NCI-H2029 treated with DMSO at 0.1 percent for 48 hours (cell line): ENCODE data around the gene ZNF541.

Experiments
- DNase-seq: peaks from one replicate; lab custom pipeline; 2025; lab: John Stamatoyannopoulos, UW

The ZNF541 gene

GRCh38 chr19:47573071-47574026 is at the start of gene ZNF541:
Gene ZNF541, minus strand, starts transcription at chr19:47573148. Its CDS starts 17,292 bp downstream, at chr19:47555856.
- no peak for DNase-seq

- DNase-seq, result no peak
Observed at GRCh38 chr19:47619763-47620162, 46.8 kb upstream of the ZNF541 start.

- no peak for DNase-seq
Observed at GRCh38 chr19:47618771-47619170, 45.8 kb upstream of the ZNF541 start.

GRCh38 chr19:47615714-47616113 is 42.8 kb upstream of the ZNF541 start:
- DNase-seq, result no peak

GRCh38 chr19:47615230-47615629 is 42.3 kb upstream of the ZNF541 start:
- DNase-seq, result no peak

GRCh38 chr19:47614559-47614958 is 41.6 kb upstream of the ZNF541 start:
- DNase-seq, result no peak

GRCh38 chr19:47614021-47614295 is 41.0 kb upstream of the ZNF541 start:
- no peak for DNase-seq

- no peak for DNase-seq
Observed at GRCh38 chr19:47613165-47614020, 40.4 kb upstream of the ZNF541 start.

- DNase-seq, result no peak
Observed at GRCh38 chr19:47610902-47611301, 38.0 kb upstream of the ZNF541 start.

GRCh38 chr19:47609906-47610894 is 37.3 kb upstream of the ZNF541 start:
- DNase-seq, result peak; percentile 28

- DNase-seq, result peak; percentile 22
Observed at GRCh38 chr19:47608969-47609905, 36.3 kb upstream of the ZNF541 start, which contains the start of gene BICRA. Gene BICRA, plus strand, starts transcription at chr19:47609134. Its CDS starts 64,441 bp downstream, at chr19:47673575.

- DNase-seq, result peak; percentile 37
Observed at GRCh38 chr19:47608074-47608918, 35.3 kb upstream of the ZNF541 start.

GRCh38 chr19:47607564-47608073 is 34.7 kb upstream of the ZNF541 start:
- no peak for DNase-seq

GRCh38 chr19:47603706-47604565 is 31.0 kb upstream of the ZNF541 start:
- no peak for DNase-seq

GRCh38 chr19:47601180-47601904 is 28.4 kb upstream of the ZNF541 start:
- no peak for DNase-seq

GRCh38 chr19:47600246-47601179 is 27.6 kb upstream of the ZNF541 start:
- peak; percentile 80 for DNase-seq
